ENCODE measurements around the gene ZMIZ1. TPM values are rescaled to one million over a fixed set of nuclear protein-coding genes. Genes with fewer than 3 reads are reported as not detected.

ZMIZ1 gene
- total RNA-seq, 1 experiment from 2014 or later, result 34.2 TPM

DNA sequence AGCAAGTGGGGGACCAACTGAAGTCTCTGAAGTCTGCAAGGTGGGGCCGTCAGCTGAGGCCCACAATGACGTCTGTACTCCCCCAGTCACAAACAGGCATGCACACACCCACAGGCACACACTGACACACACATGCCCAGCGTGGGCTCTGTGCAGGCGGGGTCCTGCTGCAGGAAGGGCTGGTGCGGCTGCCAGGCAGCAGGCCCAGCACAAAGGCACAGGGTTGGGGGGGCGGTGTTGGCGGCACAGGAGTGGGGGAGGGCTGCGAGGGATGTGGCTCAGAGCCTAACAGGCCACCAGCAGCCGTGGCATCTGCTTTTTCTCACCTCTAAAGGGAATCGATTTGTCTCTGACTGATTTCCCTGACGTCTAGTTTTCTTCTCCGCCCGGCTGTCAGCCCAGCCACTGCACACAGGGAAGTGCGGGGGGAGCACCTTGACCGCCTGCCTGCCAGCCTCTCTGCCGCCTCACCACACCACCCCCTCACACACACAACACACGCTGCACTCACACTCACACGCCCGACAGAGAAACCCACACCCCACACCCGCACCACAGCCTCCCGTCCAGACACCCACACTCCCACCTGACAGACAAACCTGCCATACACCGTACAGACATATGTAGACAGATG, 43.5 kb upstream of the ZMIZ1 start:
- TF ChIP-seq POLR2AphosphoS5 (IDR thresholded peaks at IDR 0.05; ENCODE audit: low read depth, low read length) (no peak), SIN3A (IDR thresholded peaks at IDR 0.05; ENCODE audit: borderline replicate concordance, insufficient read depth, low read depth, low read length) (no peak), TCF7L2 (IDR thresholded peaks at IDR 0.05; ENCODE audit: low read depth, low read length) (no peak)
- TF ChIP-seq, protein P1, sequence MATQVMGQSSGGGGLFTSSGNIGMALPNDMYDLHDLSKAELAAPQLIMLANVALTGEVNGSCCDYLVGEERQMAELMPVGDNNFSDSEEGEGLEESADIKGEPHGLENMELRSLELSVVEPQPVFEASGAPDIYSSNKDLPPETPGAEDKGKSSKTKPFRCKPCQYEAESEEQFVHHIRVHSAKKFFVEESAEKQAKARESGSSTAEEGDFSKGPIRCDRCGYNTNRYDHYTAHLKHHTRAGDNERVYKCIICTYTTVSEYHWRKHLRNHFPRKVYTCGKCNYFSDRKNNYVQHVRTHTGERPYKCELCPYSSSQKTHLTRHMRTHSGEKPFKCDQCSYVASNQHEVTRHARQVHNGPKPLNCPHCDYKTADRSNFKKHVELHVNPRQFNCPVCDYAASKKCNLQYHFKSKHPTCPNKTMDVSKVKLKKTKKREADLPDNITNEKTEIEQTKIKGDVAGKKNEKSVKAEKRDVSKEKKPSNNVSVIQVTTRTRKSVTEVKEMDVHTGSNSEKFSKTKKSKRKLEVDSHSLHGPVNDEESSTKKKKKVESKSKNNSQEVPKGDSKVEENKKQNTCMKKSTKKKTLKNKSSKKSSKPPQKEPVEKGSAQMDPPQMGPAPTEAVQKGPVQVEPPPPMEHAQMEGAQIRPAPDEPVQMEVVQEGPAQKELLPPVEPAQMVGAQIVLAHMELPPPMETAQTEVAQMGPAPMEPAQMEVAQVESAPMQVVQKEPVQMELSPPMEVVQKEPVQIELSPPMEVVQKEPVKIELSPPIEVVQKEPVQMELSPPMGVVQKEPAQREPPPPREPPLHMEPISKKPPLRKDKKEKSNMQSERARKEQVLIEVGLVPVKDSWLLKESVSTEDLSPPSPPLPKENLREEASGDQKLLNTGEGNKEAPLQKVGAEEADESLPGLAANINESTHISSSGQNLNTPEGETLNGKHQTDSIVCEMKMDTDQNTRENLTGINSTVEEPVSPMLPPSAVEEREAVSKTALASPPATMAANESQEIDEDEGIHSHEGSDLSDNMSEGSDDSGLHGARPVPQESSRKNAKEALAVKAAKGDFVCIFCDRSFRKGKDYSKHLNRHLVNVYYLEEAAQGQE (IDR thresholded peaks at IDR 0.05; ENCODE audit: insufficient read depth in 1 of 2, low read depth in 2 of 2, low read length in 1 of 2), result no peak
- TF ChIP-seq, protein P2, sequence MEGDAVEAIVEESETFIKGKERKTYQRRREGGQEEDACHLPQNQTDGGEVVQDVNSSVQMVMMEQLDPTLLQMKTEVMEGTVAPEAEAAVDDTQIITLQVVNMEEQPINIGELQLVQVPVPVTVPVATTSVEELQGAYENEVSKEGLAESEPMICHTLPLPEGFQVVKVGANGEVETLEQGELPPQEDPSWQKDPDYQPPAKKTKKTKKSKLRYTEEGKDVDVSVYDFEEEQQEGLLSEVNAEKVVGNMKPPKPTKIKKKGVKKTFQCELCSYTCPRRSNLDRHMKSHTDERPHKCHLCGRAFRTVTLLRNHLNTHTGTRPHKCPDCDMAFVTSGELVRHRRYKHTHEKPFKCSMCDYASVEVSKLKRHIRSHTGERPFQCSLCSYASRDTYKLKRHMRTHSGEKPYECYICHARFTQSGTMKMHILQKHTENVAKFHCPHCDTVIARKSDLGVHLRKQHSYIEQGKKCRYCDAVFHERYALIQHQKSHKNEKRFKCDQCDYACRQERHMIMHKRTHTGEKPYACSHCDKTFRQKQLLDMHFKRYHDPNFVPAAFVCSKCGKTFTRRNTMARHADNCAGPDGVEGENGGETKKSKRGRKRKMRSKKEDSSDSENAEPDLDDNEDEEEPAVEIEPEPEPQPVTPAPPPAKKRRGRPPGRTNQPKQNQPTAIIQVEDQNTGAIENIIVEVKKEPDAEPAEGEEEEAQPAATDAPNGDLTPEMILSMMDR (IDR thresholded peaks at IDR 0.05), result no peak
- H3K9me3 ChIP-seq (ENCODE audit: control insufficient read depth, insufficient read depth, low read depth, low read length), result no peaks in the 10 kb centered on the region
- BruUV-seq (replicated peaks), result no TSS peak
- POLR2A ChIA-PET, result no interaction called here
- in situ Hi-C loops (cut with HindIII; ENCODE audit: low pct_unique_long_range_greater_than_20kb, low sequenced_read_pairs) (no loop called here), intact Hi-C loops (cut with micrococcal nuclease; ENCODE audit: unreplicated experiment) (no loop called here)
- H3K4me3 ChIP-seq (ENCODE audit: low read depth in 2 of 2, low read length in 2 of 2), result no peak overlapping the region
- no peak for DNase-seq (ENCODE audit: low read depth, low spot score)
- no peaks in the 10 kb centered on the region for H3K36me3 ChIP-seq (ENCODE audit: control insufficient read depth, insufficient read depth, low read length)
- no peak for ATAC-seq
- H3K4me1 ChIP-seq (ENCODE audit: control insufficient read depth, insufficient read depth, low read length), result no peaks in the 10 kb centered on the region
- no peak overlapping the region for H3K27ac ChIP-seq (ENCODE audit: low read length)
- H3K27me3 ChIP-seq (ENCODE audit: control insufficient read depth, insufficient read depth, low read length), result no peaks in the 10 kb centered on the region
- CTCF ChIA-PET, result no interaction called here

DNA sequence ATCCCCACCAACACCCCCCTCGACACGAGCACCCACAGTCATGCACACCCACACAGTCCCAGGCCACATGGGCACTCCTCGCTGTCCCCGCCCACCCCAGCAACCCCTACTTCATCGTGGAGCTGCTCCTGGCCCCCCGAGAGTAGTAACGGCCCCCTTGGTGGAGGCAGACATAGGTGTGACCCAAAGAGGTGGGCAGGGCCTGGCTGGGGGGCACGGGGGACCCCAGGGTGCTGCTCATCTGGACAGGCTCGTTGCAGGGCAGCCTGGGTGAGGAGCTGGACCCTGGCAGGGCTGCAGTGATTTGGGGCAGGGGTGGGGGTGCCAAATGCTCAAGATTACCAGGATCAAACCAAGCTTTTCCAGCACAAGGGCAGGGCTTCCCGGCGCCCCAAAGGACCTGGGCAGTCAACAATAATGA, 42.4 kb upstream of the ZMIZ1 start:
- ChIA-PET POLR2A (interaction anchor here (0.6 kb wide), 1 partner anchor 13 kb away, joined by 3 read pairs; no protein-coding TSS in a partner anchor), CTCF (no interaction called here)
- Histone ChIP-seq H3K9me3 (ENCODE audit: control insufficient read depth, insufficient read depth, low read depth, low read length) (no peaks in the 10 kb centered on the region), H3K36me3 (ENCODE audit: control insufficient read depth, insufficient read depth, low read length) (no peaks in the 10 kb centered on the region), H3K27me3 (ENCODE audit: control insufficient read depth, insufficient read depth, low read length) (no peaks in the 10 kb centered on the region), H3K4me3 (ENCODE audit: low read depth in 2 of 2, low read length in 2 of 2) (no peak overlapping the region), H3K27ac (ENCODE audit: low read length) (no peak overlapping the region), H3K4me1 (ENCODE audit: control insufficient read depth, insufficient read depth, low read length) (no peaks in the 10 kb centered on the region)
- in situ Hi-C loops (cut with HindIII; ENCODE audit: low pct_unique_long_range_greater_than_20kb, low sequenced_read_pairs) (no loop called here), intact Hi-C loops (cut with micrococcal nuclease; ENCODE audit: unreplicated experiment) (no loop called here)
- no peak for ATAC-seq
- no TSS peak for BruUV-seq (replicated peaks)
- TF ChIP-seq, protein P1 (IDR thresholded peaks at IDR 0.05; ENCODE audit: insufficient read depth in 1 of 2, low read depth in 2 of 2, low read length in 1 of 2), result no peak
- TF ChIP-seq, protein P2 (IDR thresholded peaks at IDR 0.05), result no peak
- TF ChIP-seq SIN3A (IDR thresholded peaks at IDR 0.05; ENCODE audit: borderline replicate concordance, insufficient read depth, low read depth, low read length) (no peak), TCF7L2 (IDR thresholded peaks at IDR 0.05; ENCODE audit: low read depth, low read length) (no peak), POLR2AphosphoS5 (IDR thresholded peaks at IDR 0.05; ENCODE audit: low read depth, low read length) (no peak)
- DNase-seq (ENCODE audit: low read depth, low spot score), result no peak
